HG02981 (cell line): ENCODE results near the gene ZNF598.
A peak's percentile ranks its signal among the peaks of the same experiment; 100 is the strongest.
"Not testable (repeated sequence)": the region's sequence is repeated elsewhere in the genome, so short reads cannot be mapped to it uniquely, and the experiment has no call there.

ENCODE experiments used
- ATAC-seq: cut with Tn5 transposase; IDR thresholded peaks from one replicate; pipeline ENCODE4 v1.9.1; 2021; ENCODE audit warnings: mild to moderate bottlenecking, moderate library complexity; ENCODE audit not compliant: unreplicated experiment

ZNF598 gene

GRCh38 chr16:1960665-1961630 lies 48.7 kb downstream of the ZNF598 start:
- no peak for ATAC-seq

GRCh38 chr16:1959269-1960039 lies 50.2 kb downstream of the ZNF598 start, which contains the start of gene NDUFB10:
TSS of gene NDUFB10 (plus strand) at chr16:1959538. CDS start at chr16:1959625, 87 bp downstream.
- ATAC-seq: peak; percentile 79

- peak; percentile 5 for ATAC-seq
Measured at GRCh38 chr16:1958715-1959268, 50.8 kb downstream of the ZNF598 start.

GRCh38 chr16:1958143-1958491 lies 51.5 kb downstream of the ZNF598 start:
- not testable (repeated sequence) for ATAC-seq

- not testable (repeated sequence) for ATAC-seq
Measured at GRCh38 chr16:1957434-1958142, 52.0 kb downstream of the ZNF598 start.

- ATAC-seq: no peak
Measured at GRCh38 chr16:1953734-1954133, 55.9 kb downstream of the ZNF598 start.

GRCh38 chr16:1950559-1950958 lies 59.1 kb downstream of the ZNF598 start:
- no peak for ATAC-seq

GRCh38 chr16:1950047-1950446 lies 59.6 kb downstream of the ZNF598 start:
- ATAC-seq: no peak

- no peak for ATAC-seq
Measured at GRCh38 chr16:1949507-1949906, 60.1 kb downstream of the ZNF598 start.
